Endothelial cell of umbilical vein (primary cell): Measurements from ENCODE around the gene MAGI3. TPM values are rescaled to one million over a fixed set of nuclear protein-coding genes. Genes with fewer than 3 reads are reported as not detected.

ENCODE experiments used
- BruUV-seq: library from RNA; stranded (reverse); fragments of 400-500 nt; replicated peaks from 2 replicates; lab custom pipeline; 2021; lab: Mats Ljungman, UMichigan
- CTCF ChIA-PET: fragments of 300-600, 350-600 bp; sonication (Branson Sonifier 250); formaldehyde crosslinking; loops from one replicate; lab custom pipeline; 2021; ENCODE audit warnings: antibody characterized with exemption, inconsistent platforms; lab: Charles Lee
- POLR2A ChIA-PET: fragments of 300-600, 350-600 bp; sonication (Branson Sonifier 250); formaldehyde crosslinking; loops from one replicate; lab custom pipeline; 2021; ENCODE audit warnings: antibody characterized with exemption, inconsistent platforms; lab: Charles Lee
- DNase-seq: peaks from one replicate; pipeline ENCODE4 v3.0.0-alpha.2; 2011; ENCODE audit warnings: low read depth, low spot score
- FAIRE-seq: peaks from 2 replicates; lab custom pipeline; 2011; peaks lifted over from hg19 to GRCh38; lab: Jason Lieb, UNC
- H2AFZ ChIP-seq: 2 replicates; pipeline ENCODE4 v1.6.0; 2012; ENCODE audit warnings: low read depth, low read length, control low read depth, inconsistent platforms
- H3K27ac ChIP-seq: 2 replicates; pipeline ENCODE4 v1.5.1; 2011; ENCODE audit warnings: low read depth, mild to moderate bottlenecking, control low read depth, low read length, moderate library complexity; ENCODE audit not compliant: insufficient read depth
- H3K27me3 ChIP-seq, 2 experiments: 2 replicates each; pipeline versions ENCODE4 v1.6.0 to v1.6.1; 2011; ENCODE audit warnings: low read length in 2 of 2, mixed read lengths in 1 of 2; ENCODE audit not compliant: control insufficient read depth in 2 of 2, insufficient read depth in 2 of 2
- H3K36me3 ChIP-seq, 2 experiments: 2 replicates in 1 of 2; 3 replicates in 1 of 2; pipeline ENCODE4 v1.5.1; 2011; ENCODE audit warnings: low read length in 2 of 2, mild to moderate bottlenecking in 1 of 2, moderate library complexity in 1 of 2; ENCODE audit not compliant: control insufficient read depth in 2 of 2, insufficient read depth in 2 of 2; ENCODE audit errors: extremely low read depth in 1 of 2
- H3K4me1 ChIP-seq: 3 replicates; pipeline ENCODE4 v1.5.1; 2011; ENCODE audit warnings: mild to moderate bottlenecking, low read length; ENCODE audit not compliant: control insufficient read depth, insufficient read depth; ENCODE audit errors: extremely low read depth
- H3K4me2 ChIP-seq: 2 replicates; pipeline ENCODE4 v1.6.1; 2011; ENCODE audit warnings: low read length, control low read depth, mixed read lengths; ENCODE audit not compliant: insufficient read depth
- H3K4me3 ChIP-seq, 3 experiments: fragments of 200-600 bp in 1 of 3; sonication (generic), shearing (Covaris generic) in 1 of 3; replicated peaks in 1 of 3; 2 replicates each; pipeline ENCODE4 v1.5.1; 2011 to 2016; ENCODE audit warnings: control low read depth in 3 of 3, low read length in 3 of 3, mild to moderate bottlenecking in 2 of 3, inconsistent platforms in 1 of 3, low read depth in 1 of 3, moderate library complexity in 1 of 3; ENCODE audit not compliant: insufficient read depth in 1 of 3
- H3K79me2 ChIP-seq: 2 replicates; pipeline ENCODE4 v1.6.0; 2012; ENCODE audit warnings: low read length, inconsistent platforms; ENCODE audit not compliant: control insufficient read depth, insufficient read depth
- H3K9ac ChIP-seq: replicated peaks from 2 replicates; pipeline ENCODE3; 2011; ENCODE audit warnings: low read length, control low read depth; ENCODE audit not compliant: insufficient read depth; ENCODE audit errors: extremely low read depth
- H3K9me1 ChIP-seq: replicated peaks from 3 replicates; pipeline ENCODE4 v1.6.0; 2011; ENCODE audit warnings: mild to moderate bottlenecking, low read length; ENCODE audit not compliant: control insufficient read depth, insufficient read depth; ENCODE audit errors: extremely low read depth
- H3K9me3 ChIP-seq: replicated peaks from 2 replicates; pipeline ENCODE4 v1.5.1; 2012; ENCODE audit warnings: low read length, inconsistent platforms; ENCODE audit not compliant: control insufficient read depth, insufficient read depth
- H4K20me1 ChIP-seq: replicated peaks from 2 replicates; pipeline ENCODE3; 2011; ENCODE audit warnings: mild to moderate bottlenecking, low read length; ENCODE audit not compliant: control insufficient read depth, insufficient read depth; ENCODE audit errors: extremely low read depth
- EZH2 ChIP-seq: IDR thresholded peaks from 2 replicates; pipeline ENCODE4 v1.6.1; 2012; ENCODE audit warnings: borderline replicate concordance, low read depth, mild to moderate bottlenecking, moderate library complexity, low read length, inconsistent platforms; ENCODE audit not compliant: severe bottlenecking
- FOS ChIP-seq: IDR thresholded peaks from 2 replicates; pipeline ENCODE4 v1.6.1; 2011; ENCODE audit warnings: mild to moderate bottlenecking, low read length, moderate library complexity, borderline replicate concordance; ENCODE audit not compliant: insufficient read depth
- GATA2 ChIP-seq: IDR thresholded peaks from 2 replicates; pipeline ENCODE4 v1.7.0; 2011; ENCODE audit warnings: low read depth, mild to moderate bottlenecking, moderate library complexity, mixed read lengths, low read length; ENCODE audit not compliant: insufficient read length, insufficient read depth
- JUN ChIP-seq: IDR thresholded peaks from 2 replicates; pipeline ENCODE4 v1.6.1; 2011; ENCODE audit warnings: borderline replicate concordance, low read depth; ENCODE audit not compliant: insufficient read length, insufficient read depth
- MYC ChIP-seq: IDR thresholded peaks from one replicate; pipeline ENCODE4 v1.6.1; 2011; ENCODE audit warnings: mild to moderate bottlenecking, low read depth, low read length
- POLR2A ChIP-seq: IDR thresholded peaks from 2 replicates; pipeline ENCODE4 v1.6.1; 2012; ENCODE audit warnings: low read depth, mild to moderate bottlenecking, control low read depth, low read length
- POLR2AphosphoS5 ChIP-seq: IDR thresholded peaks from 2 replicates; pipeline ENCODE4 v1.6.1; 2012; ENCODE audit warnings: low read depth, mild to moderate bottlenecking, control low read depth, low read length, moderate library complexity; ENCODE audit not compliant: insufficient read depth
- dilution Hi-C: fragments of 300-500 bp; cut with MboI; formaldehyde crosslinking; loops from one replicate; pipeline ENCODE4 v1.15.0; 2019; ENCODE audit warnings: low sequenced_read_pairs; ENCODE audit not compliant: extremely low pct_ligation_motif_present
- intact Hi-C: fragments of 100-400 bp; cut with micrococcal nuclease; formaldehyde crosslinking; loops from one replicate; pipeline ENCODE4 v1.10.0; 2022
- polyA plus RNA-seq, 4 experiments: library from polyadenylated mRNA; depleted of rRNA in 3 of 4; stranded (reverse) in 3 of 4; unstranded in 1 of 4; fragments of >200 nt; gene quantifications; 2 replicates each; pipeline versions ENCODE4 v1.2.1 to v1.2.3, GENCODE V29; 2011 to 2012; ENCODE audit warnings: missing spikeins in 1 of 4
- total RNA-seq: library from RNA; stranded (reverse); gene quantifications from 2 replicates; pipeline ENCODE4 v1.2.3, GENCODE V29; 2021
- TF ChIP-seq, protein P1 (sequence below): IDR thresholded peaks from 2 replicates; pipeline ENCODE4 v1.6.1; 2011; ENCODE audit not compliant: insufficient read depth, insufficient read length
- TF ChIP-seq, protein P2 (sequence below), 2 donors: IDR thresholded peaks; 1 replicate in 1 of 2; 2 replicates in 1 of 2; pipeline ENCODE4 v1.5.1; 2011; ENCODE audit warnings: low read length in 2 of 2, mild to moderate bottlenecking in 2 of 2, moderate library complexity in 2 of 2, control low read depth in 1 of 2, inconsistent platforms in 1 of 2, low read depth in 1 of 2; ENCODE audit not compliant: insufficient read depth in 1 of 2; ENCODE audit errors: extremely low read depth in 1 of 2

Gene MAGI3
- total and polyA plus RNA-seq, 2 donors (not counting 3 experiments of a cell fraction or from before 2014, with no cell fraction given): 2.8 to 16.1 TPM

- Histone ChIP-seq H4K20me1 (no peaks in the 10 kb centered on the region), H3K79me2 (no peaks in the 10 kb centered on the region), H3K9ac (no peak overlapping the region), H3K36me3 (no peaks in the 10 kb centered on the region), H2AFZ (no peak overlapping the region), H3K9me3 (no peaks in the 10 kb centered on the region), H3K4me3 (no peak overlapping the region), H3K9me1 (no peaks in the 10 kb centered on the region), H3K27me3 (no peaks in the 10 kb centered on the region), H3K4me1 (no peaks in the 10 kb centered on the region), H3K27ac (no peak overlapping the region), H3K4me2 (no peak overlapping the region)
- FAIRE-seq (no peak), DNase-seq (no peak)
- intact Hi-C loops (no loop called here), dilution Hi-C loops (no loop called here)
- POLR2A ChIA-PET: no interaction called here
- no peak for TF ChIP-seq EZH2
- no peak for TF ChIP-seq FOS
- no peak for TF ChIP-seq JUN
- no peak for TF ChIP-seq MYC
- no peak for TF ChIP-seq POLR2AphosphoS5
- TF ChIP-seq, protein P1, sequence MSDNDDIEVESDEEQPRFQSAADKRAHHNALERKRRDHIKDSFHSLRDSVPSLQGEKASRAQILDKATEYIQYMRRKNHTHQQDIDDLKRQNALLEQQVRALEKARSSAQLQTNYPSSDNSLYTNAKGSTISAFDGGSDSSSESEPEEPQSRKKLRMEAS: no peak
- no peak for TF ChIP-seq GATA2
- no peak for TF ChIP-seq POLR2A
- TF ChIP-seq, protein P2, sequence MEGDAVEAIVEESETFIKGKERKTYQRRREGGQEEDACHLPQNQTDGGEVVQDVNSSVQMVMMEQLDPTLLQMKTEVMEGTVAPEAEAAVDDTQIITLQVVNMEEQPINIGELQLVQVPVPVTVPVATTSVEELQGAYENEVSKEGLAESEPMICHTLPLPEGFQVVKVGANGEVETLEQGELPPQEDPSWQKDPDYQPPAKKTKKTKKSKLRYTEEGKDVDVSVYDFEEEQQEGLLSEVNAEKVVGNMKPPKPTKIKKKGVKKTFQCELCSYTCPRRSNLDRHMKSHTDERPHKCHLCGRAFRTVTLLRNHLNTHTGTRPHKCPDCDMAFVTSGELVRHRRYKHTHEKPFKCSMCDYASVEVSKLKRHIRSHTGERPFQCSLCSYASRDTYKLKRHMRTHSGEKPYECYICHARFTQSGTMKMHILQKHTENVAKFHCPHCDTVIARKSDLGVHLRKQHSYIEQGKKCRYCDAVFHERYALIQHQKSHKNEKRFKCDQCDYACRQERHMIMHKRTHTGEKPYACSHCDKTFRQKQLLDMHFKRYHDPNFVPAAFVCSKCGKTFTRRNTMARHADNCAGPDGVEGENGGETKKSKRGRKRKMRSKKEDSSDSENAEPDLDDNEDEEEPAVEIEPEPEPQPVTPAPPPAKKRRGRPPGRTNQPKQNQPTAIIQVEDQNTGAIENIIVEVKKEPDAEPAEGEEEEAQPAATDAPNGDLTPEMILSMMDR (IDR thresholded peaks at IDR 0.05; ENCODE audit: extremely low read depth in 1 of 2, insufficient read depth in 1 of 2, low read depth in 1 of 2, low read length in 2 of 2): no peak
- CTCF ChIA-PET: interaction anchor here (2.1 kb wide), 1 partner anchor 20 kb away, joined by 6 read pairs; no protein-coding TSS in a partner anchor
- no TSS peak for BruUV-seq
These were observed 36.7 kb upstream of the MAGI3 start for GRCh38 chr1:113353580-113353979.
